Ammon's horn (tissue), 1 donor: ENCODE data around the gene CNTLN.
"Not testable (repeated sequence)": the region's sequence is repeated elsewhere in the genome, so short reads cannot be mapped to it uniquely, and the experiment has no call there.

Experiments
- DNase-seq: peaks from one replicate; pipeline ENCODE4 v3.0.0-alpha.2; 2016; ENCODE audit warnings: low spot score

Gene CNTLN

GRCh38 chr9:17191082-17191481 lies 56.2 kb downstream of the CNTLN start:
- DNase-seq, result no peak

DNA sequence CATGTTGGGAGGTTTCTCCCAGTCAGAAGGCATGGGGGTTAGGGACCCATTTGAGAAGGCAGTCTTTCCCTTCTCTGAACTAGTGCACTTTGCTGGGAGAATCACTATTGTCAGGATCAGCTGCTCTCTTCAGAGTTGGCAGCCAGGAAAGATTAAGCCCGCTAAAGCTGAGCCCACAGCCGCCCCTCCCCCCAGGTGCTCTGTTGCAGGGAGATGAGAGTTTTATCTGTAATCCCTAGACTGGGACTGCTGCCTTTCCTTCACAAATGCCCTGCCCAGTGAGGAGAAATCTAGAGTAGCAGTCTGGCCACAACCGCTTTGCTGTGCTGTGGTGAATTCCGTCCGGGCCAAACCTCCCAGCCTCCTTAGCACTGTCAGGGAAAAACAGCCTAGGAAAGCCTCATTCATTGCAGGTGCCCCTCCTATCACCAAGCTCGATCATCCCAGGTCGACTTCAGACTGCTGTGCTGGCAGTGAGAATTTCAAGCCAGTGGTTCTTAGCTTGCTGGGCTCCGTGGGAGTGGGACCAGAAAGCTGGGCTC lies 69.8 kb downstream of the CNTLN start:
- DNase-seq, result no peak

DNA sequence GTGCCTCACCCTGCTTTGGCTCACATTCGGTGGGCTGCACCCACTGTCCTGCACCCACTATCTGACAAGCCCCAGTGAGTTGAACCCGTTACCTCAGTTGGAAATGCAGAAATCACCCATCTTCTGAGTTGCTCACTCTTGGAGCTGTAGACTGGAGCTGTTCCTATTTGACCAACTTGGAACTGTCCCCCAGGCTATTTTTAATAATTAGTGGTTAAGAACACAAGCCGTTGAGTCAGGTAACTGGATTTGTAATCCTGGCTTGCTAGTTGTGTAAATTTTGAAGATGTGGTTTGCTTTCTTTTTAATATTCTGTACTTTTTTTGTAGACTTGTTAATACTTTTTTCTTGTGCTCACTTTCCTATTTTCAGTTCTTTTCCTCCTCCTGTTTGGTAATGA lies 81.2 kb downstream of the CNTLN start:
- no peak for DNase-seq

DNA sequence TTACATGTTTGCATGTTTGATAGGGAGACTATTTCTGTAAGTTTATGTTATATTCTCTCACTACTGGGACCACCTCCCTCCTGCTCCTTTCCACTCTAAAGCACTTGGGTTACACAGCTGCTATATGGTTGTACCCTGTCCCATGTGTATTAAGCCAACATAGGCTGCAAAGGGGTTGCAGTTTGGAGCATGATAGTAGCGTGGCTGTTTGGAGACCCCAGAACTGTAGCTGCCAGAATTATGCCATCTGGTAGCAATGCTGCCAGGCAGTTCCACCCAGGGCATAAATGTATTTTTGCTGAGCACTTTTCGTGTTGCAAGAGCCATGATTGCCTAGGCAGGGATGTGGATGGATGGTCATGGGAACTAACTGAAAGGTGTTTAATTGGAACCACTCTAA lies 81.8 kb downstream of the CNTLN start:
- DNase-seq, result no peak

DNA sequence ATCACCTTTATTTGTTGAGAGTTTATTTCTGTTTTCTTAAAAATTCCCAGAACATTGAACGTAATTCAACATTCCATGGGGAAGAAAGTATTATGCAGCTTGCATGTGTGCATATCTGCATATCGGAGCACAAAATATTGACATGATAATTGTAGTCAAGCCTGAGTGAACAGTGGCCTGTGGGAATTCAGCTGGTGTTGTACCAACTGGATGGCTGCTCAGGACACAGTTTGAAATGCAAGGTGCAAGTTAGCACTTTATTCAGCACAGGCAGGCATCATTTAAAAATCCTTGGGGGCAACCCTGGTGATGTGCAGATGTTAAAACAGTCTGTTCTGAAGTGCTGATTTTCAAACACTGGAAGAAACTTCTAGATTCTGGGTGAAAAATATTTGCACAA lies 82.4 kb downstream of the CNTLN start:
- no peak for DNase-seq

GRCh38 chr9:17219261-17219660 lies 84.4 kb downstream of the CNTLN start:
- no peak for DNase-seq

- no peak for DNase-seq
These were observed 88.1 kb downstream of the CNTLN start for GRCh38 chr9:17222932-17223331.

DNA sequence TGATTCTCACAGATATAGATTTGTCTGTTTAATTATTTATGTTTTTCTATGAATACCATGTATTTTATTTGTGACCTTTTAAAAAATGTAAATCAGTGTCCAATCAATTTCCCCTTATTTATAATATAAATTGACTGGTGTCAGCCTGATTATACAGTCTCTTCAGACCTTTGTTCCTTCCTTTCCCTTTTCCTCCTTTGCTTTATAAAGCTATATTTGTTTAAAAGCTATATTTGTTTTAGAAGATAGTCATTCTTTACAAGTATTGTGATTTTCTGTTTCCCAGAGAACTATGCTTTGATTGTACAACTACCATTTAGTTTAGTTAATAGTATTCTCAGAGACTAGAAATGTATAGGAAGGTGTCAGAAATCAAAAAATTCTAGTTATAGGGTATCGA lies 90.6 kb downstream of the CNTLN start:
- DNase-seq, result no peak

GRCh38 chr9:17229945-17230560 lies 95.2 kb downstream of the CNTLN start:
- DNase-seq, result no peak

DNA sequence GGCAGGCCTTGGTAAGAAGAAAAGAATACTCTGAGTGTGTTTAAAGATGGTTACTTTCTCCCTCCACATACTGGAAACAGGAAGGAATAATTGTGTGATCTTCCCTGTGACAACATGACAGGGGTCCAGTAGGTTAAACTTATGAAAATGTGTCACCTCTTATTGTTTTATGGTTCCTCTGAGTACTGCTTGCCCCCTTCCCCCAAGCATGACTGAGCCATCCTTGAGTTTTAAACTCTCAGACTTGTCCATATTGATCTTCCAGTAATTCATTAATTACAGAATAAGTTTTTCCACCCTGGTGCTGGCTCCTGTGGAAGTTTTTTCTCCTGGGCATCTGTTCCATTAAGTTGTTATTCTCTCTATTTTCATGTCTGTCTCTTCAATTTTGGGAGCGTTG lies 95.8 kb downstream of the CNTLN start:
- no peak for DNase-seq

GRCh38 chr9:17236147-17236546 lies 101.3 kb downstream of the CNTLN start:
- no peak for DNase-seq

DNA sequence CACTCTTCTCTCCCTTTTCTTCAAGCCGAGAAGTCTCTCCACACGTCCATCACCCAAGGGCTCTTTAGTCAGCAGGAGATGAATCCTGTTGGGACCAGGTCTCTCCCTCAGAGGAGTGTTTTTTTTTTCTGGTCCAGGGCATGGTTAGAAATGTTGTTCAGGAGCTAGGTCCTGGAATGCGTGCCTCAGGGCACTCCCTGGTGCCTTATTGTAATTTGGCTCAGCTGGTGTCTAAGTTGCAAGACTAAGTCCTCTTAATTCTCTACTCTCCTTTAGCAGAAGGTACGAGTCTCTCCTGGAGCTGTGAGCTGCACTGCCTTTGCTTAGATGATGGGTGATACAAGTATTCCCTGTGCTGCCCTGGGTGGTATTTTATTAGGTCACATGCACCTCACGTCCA lies 111.9 kb downstream of the CNTLN start:
- DNase-seq, result no peak

DNA sequence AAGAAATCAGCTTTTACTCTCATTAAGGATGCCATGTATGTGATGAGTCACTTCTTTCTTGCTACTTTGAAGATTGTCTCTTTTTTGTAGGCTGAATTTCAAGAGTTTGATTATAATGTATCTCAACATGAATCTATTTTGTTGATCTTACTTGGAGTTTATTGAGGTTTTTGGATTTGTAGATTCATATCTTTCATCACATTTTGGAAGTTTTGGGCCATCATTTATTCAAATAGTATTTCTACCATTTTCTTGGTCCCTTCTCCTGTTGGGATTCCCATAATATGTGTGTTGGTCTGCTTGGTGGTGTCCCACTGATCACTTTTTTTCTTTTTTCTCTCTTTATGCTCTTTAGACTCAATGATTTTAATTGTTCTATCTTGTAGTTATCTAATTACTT lies 116.3 kb downstream of the CNTLN start:
- DNase-seq, result no peak

DNA sequence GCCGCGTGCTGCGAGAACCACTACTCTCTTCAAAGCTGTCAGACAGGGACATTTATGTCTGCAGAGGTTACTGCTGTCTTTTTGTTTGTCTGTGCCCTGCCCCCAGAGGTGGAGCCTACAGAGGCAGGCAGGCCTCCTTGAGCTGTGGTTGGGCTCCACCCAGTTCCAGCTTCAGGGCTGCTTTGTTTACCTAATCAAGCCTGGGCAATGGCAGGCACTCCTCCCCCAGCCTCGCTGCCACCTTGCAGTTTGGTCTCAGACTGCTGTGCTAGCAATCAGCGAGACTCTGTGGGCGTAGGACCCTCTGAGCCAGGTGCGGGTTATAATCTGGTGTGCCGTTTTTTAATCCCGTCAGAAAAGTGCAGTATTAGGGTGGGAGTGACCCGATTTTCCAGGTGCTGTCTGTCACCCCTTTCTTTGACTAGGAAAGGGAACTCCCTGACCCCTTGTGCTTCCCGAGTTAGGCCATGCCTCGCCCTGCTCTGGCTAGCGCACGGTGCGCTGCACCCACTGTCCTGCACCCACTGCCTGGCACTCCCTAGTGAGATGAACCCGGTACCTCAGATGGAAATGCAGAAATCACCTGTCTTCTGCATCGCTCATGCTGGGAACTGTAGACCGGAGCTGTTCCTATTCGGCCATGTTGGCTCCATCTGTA lies 133.8 kb downstream of the CNTLN start:
- DNase-seq, result not testable (repeated sequence)

DNA sequence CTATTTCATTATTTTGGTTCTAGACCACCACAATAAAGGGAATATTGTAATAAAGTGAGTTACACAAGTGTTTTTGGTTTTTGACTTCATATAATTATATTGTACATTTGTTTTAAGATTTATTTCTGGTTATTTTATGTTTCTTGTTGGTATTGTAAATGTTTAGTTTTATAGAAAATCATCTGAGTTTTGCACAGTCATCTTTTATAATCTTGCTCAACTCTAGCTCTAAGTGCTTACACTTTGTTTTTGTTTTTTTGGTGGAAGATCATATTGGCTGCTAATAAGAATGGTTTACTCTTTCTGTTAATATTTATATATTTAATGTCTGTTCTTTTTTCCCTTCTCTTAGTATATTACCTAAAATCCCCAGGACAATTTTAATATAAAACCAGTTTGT lies 135.0 kb downstream of the CNTLN start:
- DNase-seq, result no peak

DNA sequence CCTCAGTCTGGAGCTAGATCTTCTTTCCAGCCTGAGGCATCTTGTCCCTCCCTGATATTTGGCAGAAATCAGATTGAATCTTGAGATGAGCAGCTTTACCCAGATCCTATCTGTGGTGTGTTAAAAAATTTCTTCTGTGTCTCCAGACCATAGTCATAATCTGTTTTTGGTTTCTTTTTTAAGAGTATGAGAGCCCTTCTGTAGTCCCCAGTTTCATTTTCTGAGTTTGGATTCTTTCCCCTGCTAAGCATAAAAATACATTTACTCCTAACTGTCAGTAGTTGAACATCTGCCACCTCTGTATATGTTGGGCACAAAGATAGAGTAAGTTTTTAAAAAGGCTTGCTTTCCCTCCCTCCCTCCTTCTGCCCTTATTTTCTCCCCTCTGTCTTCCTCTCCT lies 137.7 kb downstream of the CNTLN start:
- DNase-seq, result no peak

- no peak for DNase-seq
These were observed 145.6 kb downstream of the CNTLN start for GRCh38 chr9:17280350-17281012.

GRCh38 chr9:17290673-17291072 lies 155.8 kb downstream of the CNTLN start:
- not testable (repeated sequence) for DNase-seq

- DNase-seq, result no peak
These were observed 156.9 kb downstream of the CNTLN start for GRCh38 chr9:17291766-17292165.

DNA sequence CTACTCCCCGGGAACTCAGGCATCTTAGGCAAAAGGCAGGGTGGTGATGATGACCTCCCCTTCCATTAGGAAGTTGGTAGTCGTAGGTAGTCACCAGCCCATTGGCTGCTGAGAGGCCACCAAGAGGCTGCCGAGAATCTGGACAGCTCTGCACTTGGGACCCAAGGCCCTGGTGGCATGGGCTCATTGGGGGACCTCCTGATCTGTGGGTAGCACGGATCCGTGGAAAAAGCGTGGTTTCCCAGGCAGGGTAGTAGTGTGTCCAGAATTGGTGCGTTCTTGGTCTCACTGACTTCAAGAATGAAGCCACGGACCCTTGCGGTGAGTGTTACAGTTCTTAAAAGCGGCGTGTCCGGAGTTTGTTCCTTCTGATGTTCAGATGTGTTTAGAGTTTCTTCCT lies 158.8 kb downstream of the CNTLN start:
- no peak for DNase-seq

GRCh38 chr9:17294822-17295624 lies 160.2 kb downstream of the CNTLN start:
- no peak for DNase-seq

DNA sequence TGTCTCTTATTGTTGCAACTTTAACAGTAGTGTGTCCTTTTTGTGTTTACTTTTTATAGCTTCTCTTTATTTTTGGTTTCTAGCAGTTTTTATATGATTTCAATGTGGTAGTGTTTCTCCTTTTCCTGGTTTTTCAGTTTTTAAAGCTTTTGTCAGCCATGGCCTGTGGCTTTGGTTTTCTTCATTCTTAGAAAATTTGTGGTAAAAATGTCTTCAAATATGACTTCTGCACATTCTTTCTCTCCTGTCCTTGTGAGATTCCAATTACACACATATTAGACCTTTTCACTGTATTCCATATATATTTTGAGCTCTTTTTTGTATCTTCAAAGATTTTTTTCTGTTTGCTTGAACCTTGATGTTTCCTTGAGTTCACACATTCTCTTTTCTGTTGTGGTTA lies 180.5 kb downstream of the CNTLN start:
- DNase-seq, result no peak
